Ishikawa (cell line): ENCODE results near the gene NKX6-1.

Source experiments
- CEBPB ChIP-seq: IDR thresholded peaks from 2 replicates; pipeline ENCODE4 v1.6.1; 2012
- CREB1 ChIP-seq: IDR thresholded peaks from 2 replicates; pipeline ENCODE4 v1.6.1; 2012; ENCODE audit warnings: low read depth
- EP300 ChIP-seq: IDR thresholded peaks from 2 replicates; pipeline ENCODE4 v1.6.1; 2012; ENCODE audit warnings: borderline replicate concordance
- RAD21 ChIP-seq: IDR thresholded peaks from 2 replicates; pipeline ENCODE4 v1.6.1; 2012; ENCODE audit warnings: low read depth
- TAF1 ChIP-seq: IDR thresholded peaks from 2 replicates; pipeline ENCODE4 v1.6.1; 2012; ENCODE audit warnings: low read depth, mild to moderate bottlenecking
- TCF12 ChIP-seq: IDR thresholded peaks from 2 replicates; pipeline ENCODE4 v1.6.1; 2012; ENCODE audit warnings: low read depth
- USF1 ChIP-seq: IDR thresholded peaks from 2 replicates; pipeline ENCODE4 v1.6.1; 2012
- ZBTB7A ChIP-seq: IDR thresholded peaks from 2 replicates; pipeline ENCODE4 v1.6.1; 2012; ENCODE audit warnings: low read depth
- TF ChIP-seq, protein P1 (sequence below): IDR thresholded peaks from 2 replicates; pipeline ENCODE4 v1.6.1; 2012; ENCODE audit warnings: low read depth, mild to moderate bottlenecking

GRCh38 chr4:84496331-84496705, 2.8 kb downstream of the NKX6-1 start:
- TF ChIP-seq TCF12 (no peak), CREB1 (no peak), CEBPB (no peak), USF1 (no peak), EP300 (no peak), TAF1 (no peak), ZBTB7A (no peak), RAD21 (no peak)
- TF ChIP-seq, protein P1, sequence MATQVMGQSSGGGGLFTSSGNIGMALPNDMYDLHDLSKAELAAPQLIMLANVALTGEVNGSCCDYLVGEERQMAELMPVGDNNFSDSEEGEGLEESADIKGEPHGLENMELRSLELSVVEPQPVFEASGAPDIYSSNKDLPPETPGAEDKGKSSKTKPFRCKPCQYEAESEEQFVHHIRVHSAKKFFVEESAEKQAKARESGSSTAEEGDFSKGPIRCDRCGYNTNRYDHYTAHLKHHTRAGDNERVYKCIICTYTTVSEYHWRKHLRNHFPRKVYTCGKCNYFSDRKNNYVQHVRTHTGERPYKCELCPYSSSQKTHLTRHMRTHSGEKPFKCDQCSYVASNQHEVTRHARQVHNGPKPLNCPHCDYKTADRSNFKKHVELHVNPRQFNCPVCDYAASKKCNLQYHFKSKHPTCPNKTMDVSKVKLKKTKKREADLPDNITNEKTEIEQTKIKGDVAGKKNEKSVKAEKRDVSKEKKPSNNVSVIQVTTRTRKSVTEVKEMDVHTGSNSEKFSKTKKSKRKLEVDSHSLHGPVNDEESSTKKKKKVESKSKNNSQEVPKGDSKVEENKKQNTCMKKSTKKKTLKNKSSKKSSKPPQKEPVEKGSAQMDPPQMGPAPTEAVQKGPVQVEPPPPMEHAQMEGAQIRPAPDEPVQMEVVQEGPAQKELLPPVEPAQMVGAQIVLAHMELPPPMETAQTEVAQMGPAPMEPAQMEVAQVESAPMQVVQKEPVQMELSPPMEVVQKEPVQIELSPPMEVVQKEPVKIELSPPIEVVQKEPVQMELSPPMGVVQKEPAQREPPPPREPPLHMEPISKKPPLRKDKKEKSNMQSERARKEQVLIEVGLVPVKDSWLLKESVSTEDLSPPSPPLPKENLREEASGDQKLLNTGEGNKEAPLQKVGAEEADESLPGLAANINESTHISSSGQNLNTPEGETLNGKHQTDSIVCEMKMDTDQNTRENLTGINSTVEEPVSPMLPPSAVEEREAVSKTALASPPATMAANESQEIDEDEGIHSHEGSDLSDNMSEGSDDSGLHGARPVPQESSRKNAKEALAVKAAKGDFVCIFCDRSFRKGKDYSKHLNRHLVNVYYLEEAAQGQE = no peak
